H1 (cell line): ENCODE data around the gene DDX1. TPM values are rescaled to one million over a fixed set of nuclear protein-coding genes. Genes with fewer than 3 reads are reported as not detected.

Source experiments
- ASH2L ChIP-seq: fragments of 200-600, 300-600 bp; sonication (generic); IDR thresholded peaks from one replicate; pipeline ENCODE4 v1.7.1; 2017; ENCODE audit warnings: low read length
- BACH1 ChIP-seq: IDR thresholded peaks from 2 replicates; pipeline ENCODE4 v1.6.1; 2012; ENCODE audit warnings: low read length, improper control_type of control experiment
- CHD1 ChIP-seq: IDR thresholded peaks from 2 replicates; pipeline ENCODE4 v1.6.1; 2012; ENCODE audit warnings: low read depth, low read length, improper control_type of control experiment
- EP300 ChIP-seq, 2 experiments: IDR thresholded peaks; 1 replicate in 1 of 2; 2 replicates in 1 of 2; pipeline ENCODE4 v1.6.1; 2011 to 2012; ENCODE audit warnings: low read depth in 2 of 2, low read length in 2 of 2, mild to moderate bottlenecking in 2 of 2, borderline replicate concordance in 1 of 2, inconsistent platforms in 1 of 2, moderate library complexity in 1 of 2
- GTF2F1 ChIP-seq: IDR thresholded peaks from 2 replicates; pipeline ENCODE4 v1.6.1; 2012; ENCODE audit warnings: low read depth, low read length, improper control_type of control experiment, borderline replicate concordance
- HDAC2 ChIP-seq, 2 experiments: fragments of 300-600 bp in 1 of 2; sonication (generic) in 1 of 2; IDR thresholded peaks; 2 replicates each; pipeline ENCODE4 v1.6.1; 2011 to 2012; ENCODE audit warnings: low read depth in 2 of 2, low read length in 2 of 2, mild to moderate bottlenecking in 2 of 2, moderate library complexity in 2 of 2, borderline replicate concordance in 1 of 2, inconsistent platforms in 1 of 2
- KDM5A ChIP-seq: fragments of 200-600 bp; IDR thresholded peaks from 2 replicates; pipeline ENCODE4 v1.7.1; 2012; ENCODE audit warnings: mild to moderate bottlenecking, low read length, inconsistent platforms, mixed read lengths
- NRF1 ChIP-seq: IDR thresholded peaks from 2 replicates; pipeline ENCODE4 v1.6.1; 2011; ENCODE audit warnings: mild to moderate bottlenecking, low read depth, low read length, improper control_type of control experiment
- POLR2A ChIP-seq, 2 experiments: IDR thresholded peaks; 1 replicate in 1 of 2; 2 replicates in 1 of 2; pipeline ENCODE4 v1.6.1; 2011; ENCODE audit warnings: low read depth in 2 of 2, low read length in 2 of 2, mild to moderate bottlenecking in 2 of 2; ENCODE audit errors: control extremely low read depth in 1 of 2
- SIX5 ChIP-seq: IDR thresholded peaks from 2 replicates; pipeline ENCODE4 v1.6.1; 2011; ENCODE audit warnings: mild to moderate bottlenecking, low read depth, low read length
- TBP ChIP-seq: IDR thresholded peaks from 2 replicates; pipeline ENCODE4 v1.6.1; 2011; ENCODE audit warnings: low read depth, low read length, improper control_type of control experiment
- TCF12 ChIP-seq: IDR thresholded peaks from 2 replicates; pipeline ENCODE4 v1.6.1; 2011; ENCODE audit warnings: low read depth, mild to moderate bottlenecking, low read length
- polyA plus RNA-seq, 7 experiments: library from polyadenylated mRNA; depleted of rRNA in 3 of 7; stranded (reverse) in 5 of 7; unstranded in 2 of 7; fragments of >200 nt in 5 of 7; fragments of 200-250 nt in 2 of 7; gene quantifications; 1 replicate in 5 of 7; 2 replicates in 1 of 7; 4 replicates in 1 of 7; pipeline versions ENCODE4 v1.2.1 to v1.2.3, GENCODE V29; 2011 to 2013; ENCODE audit warnings: missing spikeins in 2 of 7, mixed read lengths in 2 of 7
- total RNA-seq: library from RNA; stranded (reverse); fragmentation: NEBNext Ultra II Directional; extraction: Animal tissue kit (Norgen Biotek cat#: 25700); gene quantifications from 2 replicates; pipeline ENCODE4 v1.2.1, GENCODE V29; 2021
- TF ChIP-seq, protein P1 (sequence below): IDR thresholded peaks from 2 replicates; pipeline ENCODE4 v1.6.1; 2011; ENCODE audit warnings: low read depth, mild to moderate bottlenecking, low read length; ENCODE audit not compliant: insufficient read depth
- TF ChIP-seq, protein P2 (sequence below): IDR thresholded peaks from 2 replicates; pipeline ENCODE4 v1.6.1; 2012; ENCODE audit warnings: inconsistent platforms

DDX1 gene
- total and polyA plus RNA-seq, 2 of the 8 experiments (the other 6 are each of a cell fraction or from before 2014, with no cell fraction given): 51.1 to 161 TPM

DNA sequence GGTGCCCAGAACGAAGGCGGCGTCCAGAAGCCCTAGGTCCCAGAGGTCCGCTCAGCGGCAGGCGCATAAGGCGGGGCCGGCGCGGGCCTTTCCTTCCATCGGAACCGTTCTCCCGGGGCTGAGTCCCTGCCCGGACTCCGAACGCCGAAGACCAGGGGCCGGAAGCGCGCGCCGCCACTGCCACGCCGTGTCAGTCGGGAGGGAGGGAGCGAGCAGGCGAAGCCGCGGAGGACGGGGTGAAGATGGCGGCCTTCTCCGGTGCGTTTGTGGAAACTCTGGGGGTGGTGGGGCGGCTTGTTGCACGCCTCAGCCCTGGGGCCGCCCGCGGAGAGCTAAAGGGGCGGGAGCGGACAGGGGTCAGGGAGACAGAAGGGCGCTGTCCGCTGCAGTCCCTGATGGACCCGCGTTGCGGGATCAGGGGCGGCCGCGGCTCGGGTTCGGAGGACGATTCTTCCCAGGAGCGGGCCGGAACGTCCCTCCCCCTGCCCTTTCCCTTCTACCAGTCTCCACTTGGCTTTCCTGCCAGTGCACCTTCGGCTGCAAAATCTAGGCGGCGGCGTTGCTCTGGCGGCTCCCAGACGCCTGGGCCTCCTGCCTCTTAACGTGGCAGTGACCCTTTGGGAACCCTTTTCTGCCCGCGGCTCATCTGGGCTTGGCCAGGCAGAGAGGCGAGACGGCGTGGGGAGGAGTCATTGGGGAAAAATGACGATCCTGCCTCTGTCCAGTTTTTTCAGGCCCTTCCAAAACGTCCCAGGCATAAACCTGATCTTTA is at the start of gene DDX1 (continued):
- peak; percentile 80 for TF ChIP-seq GTF2F1
- TF ChIP-seq TBP: peak; percentile 95
- TF ChIP-seq KDM5A: peak; percentile 64
- peak; percentile 26; the same call in 1 of the 2 replicates for TF ChIP-seq SIX5
- TF ChIP-seq, protein P1, sequence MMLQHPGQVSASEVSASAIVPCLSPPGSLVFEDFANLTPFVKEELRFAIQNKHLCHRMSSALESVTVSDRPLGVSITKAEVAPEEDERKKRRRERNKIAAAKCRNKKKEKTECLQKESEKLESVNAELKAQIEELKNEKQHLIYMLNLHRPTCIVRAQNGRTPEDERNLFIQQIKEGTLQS: no peak
- no peak for TF ChIP-seq CHD1
- TF ChIP-seq EP300 (IDR thresholded peaks at IDR 0.05; ENCODE audit: borderline replicate concordance in 1 of 2, low read depth in 2 of 2, low read length in 2 of 2): peak in 1 of 2 experiments; percentile 87; a peak in 2 of 3 replicates
- TF ChIP-seq NRF1: no peak
- peak; percentile 98 for TF ChIP-seq ASH2L
- TF ChIP-seq HDAC2 (IDR thresholded peaks at IDR 0.05; ENCODE audit: borderline replicate concordance in 1 of 2, low read depth in 2 of 2, low read length in 2 of 2): peak; percentile 48 to 92; a peak in 1 of 4 replicates
- TF ChIP-seq TCF12: peak; percentile 40; the same call in 1 of the 2 replicates
- TF ChIP-seq, protein P2, sequence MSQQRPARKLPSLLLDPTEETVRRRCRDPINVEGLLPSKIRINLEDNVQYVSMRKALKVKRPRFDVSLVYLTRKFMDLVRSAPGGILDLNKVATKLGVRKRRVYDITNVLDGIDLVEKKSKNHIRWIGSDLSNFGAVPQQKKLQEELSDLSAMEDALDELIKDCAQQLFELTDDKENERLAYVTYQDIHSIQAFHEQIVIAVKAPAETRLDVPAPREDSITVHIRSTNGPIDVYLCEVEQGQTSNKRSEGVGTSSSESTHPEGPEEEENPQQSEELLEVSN: peak; percentile 91
- TF ChIP-seq POLR2A (IDR thresholded peaks at IDR 0.05; ENCODE audit: control extremely low read depth in 1 of 2, low read depth in 2 of 2, low read length in 2 of 2): peak; percentile 92 to 96
- peak; percentile 25; the same call in 1 of the 2 replicates for TF ChIP-seq BACH1
